Smooth muscle cell of trachea (primary cell): ENCODE results near the gene ODAPH. TPM values are rescaled to one million over a fixed set of nuclear protein-coding genes. Genes with fewer than 3 reads are reported as not detected.

Source experiments
- total RNA-seq: library from RNA; depleted of rRNA; stranded (reverse); fragments of >200 nt; gene quantifications from 2 replicates; pipeline ENCODE4 v1.2.1, GENCODE V29; 2014

ODAPH gene
- not detected in 2 replicates for total RNA-seq

GRCh38 chr4:75555294-75556164 is at the start of gene ODAPH:
Gene ODAPH, plus strand, starts transcription at chr4:75556066. Its CDS starts 17 bp downstream, at chr4:75556083.

GRCh38 chr4:75514131-75514948 is 41.5 kb upstream of the ODAPH start, which contains the start of the genes RCHY1 and THAP6:
Gene RCHY1, minus strand, starts transcription at chr4:75514403. Its CDS starts 117 bp downstream, at chr4:75514286.
Gene THAP6, plus strand, starts transcription at chr4:75514473. Its CDS starts 980 bp downstream, at chr4:75515453.

Other genes starting within 250 kb of the ODAPH start
- 13.2 and 36.7 TPM in 2 replicates for gene RCHY1, start 41.7 kb upstream of the ODAPH start, total RNA-seq
- gene THAP6, start 41.6 kb upstream of the ODAPH start, total RNA-seq = 14.7 and 22.5 TPM in 2 replicates
- gene CDKL2, start 74.5 kb downstream of the ODAPH start, total RNA-seq = 1.3 and 2.5 TPM in 2 replicates
- gene G3BP2, start 117.3 kb downstream of the ODAPH start, total RNA-seq = 161 and 185 TPM in 2 replicates
- 124 and 129 TPM in 2 replicates for gene USO1, start 168.5 kb downstream of the ODAPH start, total RNA-seq